ENCODE results near the gene USP32.

The USP32 gene

DNA sequence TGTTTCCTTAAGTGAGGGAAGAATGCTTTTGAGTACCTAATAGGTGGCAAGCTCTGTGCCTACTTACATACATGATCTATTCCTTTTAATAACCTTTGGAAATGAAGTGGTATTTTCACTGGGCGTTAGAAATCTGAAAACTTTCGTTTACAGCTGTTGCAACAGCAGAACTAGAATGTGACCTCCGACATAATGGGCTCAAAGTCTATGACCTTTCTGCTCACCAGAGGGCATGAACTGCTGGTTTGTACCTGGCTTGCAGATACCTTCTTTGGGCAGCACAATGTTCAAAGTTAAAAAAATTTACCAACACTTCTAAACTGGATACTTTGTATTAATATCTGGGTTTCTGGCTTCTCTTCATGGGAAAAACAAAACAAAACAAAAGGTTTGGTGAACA lies 217.9 kb downstream of the USP32 start:
- DNase-seq (ENCODE audit: low spot score): no peak

DNA sequence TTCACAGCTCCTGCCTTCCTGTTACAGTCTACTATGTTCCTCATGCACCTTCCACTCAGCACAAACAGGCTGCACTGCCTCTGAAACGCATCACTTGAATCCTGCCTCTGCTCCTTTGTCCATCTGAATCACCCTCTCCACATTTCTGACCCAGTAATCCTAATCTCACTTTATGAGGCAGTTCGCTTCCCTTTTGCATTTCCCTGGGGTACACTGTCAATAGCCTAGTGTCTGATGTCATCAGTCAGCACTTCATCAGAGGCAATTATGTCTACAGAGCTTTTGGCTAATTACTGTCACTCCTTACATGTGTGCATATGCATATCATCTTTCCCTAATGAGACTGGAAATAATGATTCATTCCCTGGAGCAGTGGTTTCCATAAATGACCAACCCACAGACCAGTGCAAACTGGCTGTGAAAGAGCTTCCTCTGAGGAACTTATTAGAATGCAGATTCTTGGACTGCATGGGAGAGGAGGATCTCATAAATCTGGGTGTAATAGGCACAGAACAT lies 218.6 kb downstream of the USP32 start:
- peak; percentile 44 for DNase-seq (ENCODE audit: low spot score)

DNA sequence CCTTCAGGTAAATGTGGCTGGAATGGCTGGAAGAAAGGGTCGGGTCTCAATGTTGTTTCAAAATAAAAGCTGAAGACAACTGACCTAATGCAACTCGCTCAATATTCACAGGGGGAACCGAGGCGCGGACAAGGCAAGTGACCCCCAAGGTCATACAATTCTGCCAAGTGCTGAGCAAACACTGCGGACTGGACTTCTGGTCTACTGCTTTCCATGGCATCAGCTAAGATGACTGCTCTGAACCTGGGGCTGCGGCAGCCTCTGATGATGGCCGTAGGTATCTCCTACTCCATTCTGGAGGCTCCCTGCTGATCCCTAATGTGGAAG lies 220.2 kb downstream of the USP32 start:
- no peak for DNase-seq (ENCODE audit: low spot score)

DNA sequence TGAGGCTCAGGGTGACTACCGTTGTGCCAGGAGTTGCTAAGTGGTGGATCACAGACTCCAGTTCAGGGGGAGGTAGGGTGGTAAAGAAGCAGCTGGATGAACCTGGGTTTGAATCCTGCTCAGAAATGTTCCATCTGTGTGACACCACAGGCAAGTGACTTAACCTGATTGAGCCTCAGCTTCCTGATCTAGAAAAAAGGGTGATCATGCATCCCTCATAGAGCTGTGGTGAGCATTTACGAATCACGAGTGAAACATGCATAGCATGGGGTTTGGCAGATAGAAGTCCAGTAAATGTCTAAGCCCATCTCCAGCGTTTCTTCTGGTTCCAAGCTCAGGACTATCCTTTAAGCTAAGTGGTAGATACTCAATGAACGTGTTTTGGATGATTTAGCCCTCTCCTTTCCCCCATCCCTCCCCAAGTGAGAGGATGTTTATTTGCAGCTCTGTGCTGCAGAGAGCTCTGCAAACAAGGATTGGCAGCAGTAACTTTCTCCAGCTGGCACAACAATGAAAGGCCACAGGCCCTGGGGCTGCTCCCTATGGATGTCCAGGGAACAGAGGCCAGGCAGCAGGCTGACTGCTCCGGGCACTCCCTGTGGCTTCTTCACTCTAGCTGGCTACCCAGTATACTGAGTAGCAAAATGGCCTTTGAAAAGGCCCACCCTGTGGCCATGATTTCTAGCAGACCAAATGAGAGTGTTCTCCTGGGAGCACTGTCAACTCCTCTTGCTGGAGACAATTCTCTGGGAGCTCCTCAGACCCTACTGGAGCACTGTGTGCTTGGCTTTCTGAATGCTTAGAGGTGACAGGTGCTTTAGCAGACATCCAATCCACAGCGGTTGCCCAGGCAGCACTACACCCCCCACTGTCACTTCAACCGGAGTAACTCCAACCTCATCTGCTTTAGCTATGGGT lies 220.8 kb downstream of the USP32 start:
- no peak for DNase-seq (ENCODE audit: low spot score)

DNA sequence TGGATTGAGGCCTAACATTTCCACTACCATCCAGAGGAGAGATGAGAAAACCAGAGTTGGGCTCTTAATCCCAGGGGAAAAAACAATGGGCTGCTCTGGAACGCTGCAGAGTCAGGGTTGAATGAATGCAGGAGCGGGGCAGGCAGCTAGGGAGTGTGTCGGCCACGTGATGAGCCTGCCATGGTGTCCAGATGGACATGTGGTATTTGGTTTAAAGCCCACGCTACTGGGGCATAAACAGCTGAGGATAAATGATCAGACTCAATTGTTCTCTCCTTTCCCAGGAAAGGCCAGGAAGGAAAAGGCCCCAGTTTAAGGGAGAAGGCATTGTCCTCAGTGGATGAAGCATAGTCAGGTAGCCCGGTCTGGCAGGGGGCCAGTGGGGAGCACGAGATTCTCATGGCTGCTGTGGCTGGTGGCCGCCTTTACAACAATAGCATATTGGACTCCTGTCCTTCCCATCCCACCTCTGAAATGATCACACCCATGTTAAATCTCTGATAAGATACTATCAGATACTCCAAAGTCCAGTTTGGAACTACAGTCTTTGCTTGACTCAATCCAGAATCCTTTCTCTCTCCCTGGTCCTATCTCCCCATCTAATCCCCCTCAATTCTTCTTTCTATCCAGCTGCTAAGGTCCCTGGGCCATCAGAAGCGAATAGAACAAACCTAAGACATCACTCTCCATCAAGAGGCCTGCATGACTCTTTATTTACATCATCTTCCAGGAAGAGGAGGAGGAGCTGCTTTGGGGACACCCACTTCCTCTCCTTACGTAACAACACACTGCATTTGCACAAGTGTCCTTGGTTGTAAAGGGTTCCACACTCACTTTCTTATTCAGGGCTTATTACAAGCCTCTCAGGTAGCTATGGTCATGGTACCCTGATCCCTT lies 221.8 kb downstream of the USP32 start:
- no peak for DNase-seq (ENCODE audit: low spot score)

DNA sequence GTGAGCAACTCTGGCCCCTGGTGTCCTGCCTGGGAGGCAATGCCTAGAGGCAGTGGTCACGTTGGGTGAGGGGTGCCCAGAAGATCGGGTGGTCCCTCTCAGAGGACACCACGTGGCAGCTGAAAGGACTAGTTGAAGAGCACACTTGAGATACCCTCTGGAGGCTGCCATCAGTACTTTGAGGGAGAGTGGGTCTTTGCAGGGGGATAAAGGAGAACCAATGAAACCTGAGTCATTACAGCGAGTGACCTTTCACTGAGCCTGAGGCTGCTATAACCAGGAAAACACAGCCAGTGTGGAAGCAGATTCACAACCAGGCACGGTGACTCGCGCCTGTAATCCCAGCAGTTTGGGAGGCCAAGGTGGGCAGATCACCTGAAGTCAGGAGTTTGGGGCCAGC lies 223.3 kb downstream of the USP32 start:
- DNase-seq (ENCODE audit: low spot score): no peak

GRCh38 chr17:60167065-60167741 lies 224.7 kb downstream of the USP32 start:
- DNase-seq (ENCODE audit: low spot score): no peak

- no peak for DNase-seq (ENCODE audit: low spot score)
Measured at GRCh38 chr17:60165971-60166370, 226.0 kb downstream of the USP32 start.

- no peak for DNase-seq (ENCODE audit: low spot score)
Measured at GRCh38 chr17:60165223-60165622, 226.7 kb downstream of the USP32 start.

DNA sequence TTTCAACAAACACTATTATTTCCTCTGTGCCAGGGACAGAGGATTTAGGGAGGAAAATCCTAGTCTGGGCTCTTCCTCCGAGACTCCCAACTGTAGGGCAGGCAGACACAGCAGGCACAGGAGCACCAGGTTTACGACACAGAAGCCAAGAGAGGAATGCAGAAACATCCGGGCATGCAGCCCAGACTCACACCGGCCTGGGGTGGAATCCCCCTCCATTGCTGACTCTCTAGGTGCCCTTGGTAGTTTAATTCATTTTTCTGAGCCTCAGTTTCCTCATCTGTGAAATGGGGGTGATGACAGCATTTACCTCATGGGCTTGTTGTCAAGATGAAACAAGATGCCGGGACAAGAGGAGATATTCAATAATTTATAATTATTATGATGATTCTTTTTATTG lies 227.2 kb downstream of the USP32 start:
- DNase-seq (ENCODE audit: low spot score): no peak

DNA sequence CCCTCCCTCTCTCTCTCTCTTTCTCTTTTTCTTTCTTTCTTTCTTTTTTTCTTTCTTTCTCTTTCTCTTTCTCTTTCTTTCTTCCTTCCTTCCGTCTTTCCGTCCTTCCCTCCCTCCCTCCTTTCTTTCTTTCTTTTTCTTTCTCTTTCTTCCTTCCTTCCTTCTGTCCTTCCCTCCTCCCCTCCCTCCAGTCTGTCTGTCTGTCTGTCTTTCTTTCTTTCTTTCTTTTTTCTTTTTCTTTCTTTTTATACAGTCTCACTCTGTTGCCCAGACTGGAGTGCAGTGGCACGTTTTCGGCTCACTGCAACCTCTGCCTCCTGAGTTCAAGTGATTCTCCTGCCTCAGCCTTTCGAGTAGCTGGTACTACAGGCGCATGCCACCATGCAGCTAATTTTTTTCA lies 227.8 kb downstream of the USP32 start:
- DNase-seq (ENCODE audit: low spot score): no peak

GRCh38 chr17:60163108-60163784 lies 228.7 kb downstream of the USP32 start:
- no peak for DNase-seq (ENCODE audit: low spot score)

DNA sequence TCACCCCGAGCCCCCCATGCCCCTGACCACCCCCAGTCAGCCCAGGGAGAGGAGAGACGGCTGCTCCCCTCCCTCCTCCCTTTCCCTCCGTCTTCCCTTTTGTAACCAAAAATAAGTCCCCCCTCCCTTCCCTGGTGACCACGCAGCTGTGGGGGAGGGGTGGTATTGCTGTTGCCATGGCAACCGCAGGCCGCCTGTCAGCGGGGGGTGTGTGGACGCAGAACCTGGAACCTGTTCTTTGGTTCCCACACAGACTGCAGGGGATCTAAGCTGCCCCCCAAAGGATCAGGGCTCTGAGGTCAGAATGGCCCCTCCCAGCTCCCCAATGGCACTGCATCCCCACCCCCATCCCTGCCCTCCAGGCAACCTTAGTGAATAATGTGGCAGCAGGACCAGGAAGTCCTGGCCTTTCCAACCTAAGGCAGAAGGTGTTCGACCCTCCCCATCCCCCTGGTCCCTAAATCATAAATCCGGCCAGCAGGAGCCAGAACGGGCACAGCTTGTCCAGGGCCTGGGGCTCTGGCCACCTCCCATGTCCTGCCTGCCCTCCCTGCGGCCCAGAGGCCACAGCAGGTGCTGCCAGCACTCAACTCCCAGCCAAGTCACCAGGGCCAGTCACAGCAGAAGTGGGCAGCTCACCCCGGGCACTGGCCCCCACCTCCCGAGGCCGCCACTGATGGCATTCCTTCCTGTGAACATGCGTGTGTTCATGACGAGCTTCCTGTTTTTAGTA lies 230.2 kb downstream of the USP32 start:
- no peak for DNase-seq (ENCODE audit: low spot score)

DNA sequence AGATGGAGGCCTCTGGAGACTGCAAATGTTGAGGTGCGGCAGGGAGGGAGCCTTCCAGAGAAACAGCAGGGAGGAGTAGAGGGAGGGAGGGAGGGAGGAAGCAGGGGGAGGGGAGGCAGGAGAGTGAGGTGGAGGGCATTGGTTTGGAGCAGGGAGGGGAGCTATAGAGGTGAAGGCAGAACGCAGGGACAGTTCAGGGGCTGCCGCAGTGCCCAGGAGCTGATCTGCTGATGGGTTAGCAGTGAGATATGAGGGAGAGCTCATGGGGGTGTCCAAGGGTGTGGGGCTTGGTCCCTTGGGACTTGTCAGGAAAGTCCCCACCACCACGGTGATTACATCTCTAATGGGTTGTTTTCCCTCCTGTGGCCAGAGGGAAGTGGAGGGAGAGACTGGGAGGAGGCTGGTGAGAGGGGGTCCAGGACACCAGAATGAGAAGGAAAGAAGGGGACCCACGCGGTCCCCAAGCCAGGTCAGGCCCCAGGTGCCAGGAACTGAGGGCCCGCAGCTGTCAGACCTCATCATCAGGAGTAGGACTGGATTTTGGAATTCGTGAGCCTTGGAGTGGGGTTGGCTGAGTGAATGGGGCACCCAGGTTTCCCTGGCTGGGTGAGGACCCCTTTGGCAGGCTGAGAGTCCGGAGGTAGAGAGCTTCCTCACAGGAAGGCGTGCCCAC lies 231.0 kb downstream of the USP32 start:
- DNase-seq (ENCODE audit: low spot score): no peak

DNA sequence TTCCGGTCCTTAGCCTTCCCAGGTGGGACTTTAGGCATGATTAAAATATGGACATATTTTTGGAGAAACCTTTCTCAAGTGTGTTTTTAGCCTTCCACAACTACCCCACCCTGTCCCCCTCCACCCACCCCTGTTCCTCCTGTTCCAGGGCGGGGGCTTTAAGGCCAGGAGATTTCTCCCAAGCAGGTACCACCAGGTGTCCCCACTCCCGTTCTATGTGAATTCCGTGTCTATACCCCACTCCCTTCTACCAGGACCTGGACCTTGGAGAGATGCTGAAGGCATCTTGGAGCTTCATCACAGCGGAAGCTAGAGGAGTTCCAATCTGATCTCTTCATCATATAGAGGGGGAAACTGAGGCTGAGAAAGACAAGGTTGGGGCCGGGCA lies 232.5 kb downstream of the USP32 start:
- no peak for DNase-seq (ENCODE audit: low spot score)

DNA sequence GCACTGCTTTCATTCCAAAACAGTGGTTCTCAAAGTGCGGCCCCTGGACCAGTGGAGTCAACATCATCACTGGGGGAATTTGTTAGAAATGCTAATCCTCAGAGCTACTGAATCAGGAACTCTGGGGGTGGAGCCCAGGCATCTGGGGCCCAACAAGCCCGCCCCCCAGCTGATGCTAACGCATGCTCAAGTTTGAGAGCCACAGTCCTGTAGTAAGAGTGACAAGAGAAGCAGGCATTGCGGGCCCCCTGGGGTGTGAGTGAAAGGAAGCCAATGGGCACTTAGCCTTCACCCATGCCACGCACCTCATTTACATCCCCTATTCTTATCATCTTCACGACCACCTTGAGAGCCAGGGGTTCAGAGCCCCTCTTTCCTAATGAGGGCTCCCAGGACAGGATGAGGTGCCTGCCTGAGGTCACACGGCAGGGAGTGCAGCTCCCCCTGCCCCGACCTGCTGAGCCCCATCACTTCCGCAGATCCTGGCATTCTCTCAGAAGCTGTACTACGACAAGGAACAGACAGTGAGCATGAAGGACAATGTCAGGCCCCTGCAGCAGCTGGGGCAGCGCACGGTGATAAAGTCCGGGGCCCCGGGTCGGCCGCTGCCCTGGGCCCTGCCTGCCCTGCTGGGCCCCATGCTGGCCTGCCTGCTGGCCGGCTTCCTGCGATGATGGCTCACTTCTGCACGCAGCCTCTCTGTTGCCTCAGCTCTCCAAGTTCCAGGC lies 233.0 kb downstream of the USP32 start:
- DNase-seq (ENCODE audit: low spot score): no peak

DNA sequence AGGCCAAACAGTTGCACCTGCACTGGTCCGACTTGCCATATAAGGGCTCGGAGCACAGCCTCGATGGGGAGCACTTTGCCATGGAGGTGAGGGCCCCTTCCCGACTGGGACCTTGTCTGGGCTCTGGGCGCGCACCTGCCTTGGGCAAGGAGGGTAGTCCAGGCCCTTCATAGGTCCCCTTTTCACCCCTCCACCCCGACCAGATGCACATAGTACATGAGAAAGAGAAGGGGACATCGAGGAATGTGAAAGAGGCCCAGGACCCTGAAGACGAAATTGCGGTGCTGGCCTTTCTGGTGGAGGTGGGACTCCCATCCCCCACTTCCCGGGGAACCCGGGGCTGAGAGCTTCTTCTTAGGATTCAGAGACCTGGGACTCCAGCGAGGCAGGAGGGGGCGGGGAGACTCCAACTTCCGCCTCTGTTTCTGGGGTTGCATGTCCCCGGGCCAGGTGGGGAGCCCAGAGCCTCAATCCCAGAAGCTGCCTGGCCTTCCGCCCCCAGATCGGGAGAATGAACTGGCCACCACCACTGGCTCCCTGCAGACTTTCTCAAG lies 234.4 kb downstream of the USP32 start:
- DNase-seq (ENCODE audit: low spot score): no peak

DNA sequence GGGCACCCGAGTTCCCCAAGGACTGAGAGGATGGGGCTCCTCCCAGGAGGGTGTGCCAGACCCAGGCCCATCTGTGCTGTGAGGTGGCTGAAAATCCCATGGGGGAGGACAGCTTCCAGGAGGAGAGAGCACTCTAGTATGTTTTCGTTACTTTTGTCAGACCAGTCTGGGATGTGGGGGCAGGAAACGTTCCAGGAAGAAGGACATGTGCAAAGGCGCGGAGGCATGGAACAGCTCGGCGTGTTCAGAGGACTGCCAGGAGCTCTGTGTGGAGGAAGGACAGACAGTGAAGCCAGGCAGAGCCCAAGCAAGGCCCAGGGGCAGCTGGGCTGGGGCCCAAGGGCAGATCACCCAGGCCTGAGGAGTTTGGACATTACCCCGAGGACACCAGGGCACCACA lies 235.2 kb downstream of the USP32 start:
- DNase-seq (ENCODE audit: low spot score): no peak

DNA sequence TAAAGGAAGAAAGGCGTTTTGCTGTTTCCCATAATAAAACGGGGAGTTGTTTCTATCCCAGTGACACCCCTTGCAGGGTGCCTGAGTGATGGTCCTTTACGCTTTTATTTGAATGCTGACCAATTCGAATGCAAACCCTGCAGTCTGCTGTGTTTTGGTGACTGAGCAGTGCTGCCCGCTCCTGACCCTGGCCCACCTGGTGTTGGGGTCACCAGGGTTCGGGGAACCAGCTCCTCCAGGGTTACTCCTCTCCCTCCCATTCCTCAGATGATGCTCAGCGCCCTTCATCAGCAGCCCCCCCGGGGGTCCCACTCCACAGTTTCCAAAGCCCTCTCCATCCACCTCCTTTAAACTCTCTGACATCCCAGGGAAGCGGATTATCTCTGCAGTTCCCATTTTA lies 236.1 kb downstream of the USP32 start:
- no peak for DNase-seq (ENCODE audit: low spot score)

DNA sequence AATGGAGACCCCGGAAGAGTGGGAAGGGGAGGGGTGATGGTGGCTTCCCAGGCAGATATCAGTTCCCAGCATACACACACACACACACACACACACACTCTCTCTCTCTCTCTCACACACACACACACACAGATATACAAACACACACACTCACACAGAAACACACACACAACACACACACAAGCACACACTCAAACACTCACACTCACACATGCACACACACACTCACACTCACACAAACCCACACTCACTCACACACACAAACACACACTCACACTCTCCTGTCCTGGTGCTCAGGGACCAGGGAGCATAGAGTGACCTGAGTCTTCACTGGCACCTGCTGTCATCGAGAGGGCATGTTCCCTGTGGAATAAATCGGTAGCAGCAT lies 236.5 kb downstream of the USP32 start:
- DNase-seq (ENCODE audit: low spot score): no peak
